GM13977 (cell line): ENCODE measurements around the gene SDCBP2.

ENCODE experiments used
- DNase-seq: peaks from one replicate; pipeline ENCODE4 v3.0.0; 2012; ENCODE audit warnings: low spot score
- CTCF ChIP-seq: IDR thresholded peaks from 2 replicates; pipeline ENCODE4 v1.5.1; 2012; ENCODE audit warnings: mild to moderate bottlenecking, control low read depth; ENCODE audit not compliant: insufficient read depth; ENCODE audit errors: extremely low read depth, missing control alignments
- in situ Hi-C: fragments of 300-500 bp; cut with MboI; formaldehyde crosslinking; loops from one replicate; pipeline ENCODE4 v1.12.0; 2022; ENCODE audit warnings: low sequenced_read_pairs, low pct_unique_long_range_greater_than_20kb, mixed read lengths, inconsistent platforms; ENCODE audit not compliant: unreplicated experiment

The SDCBP2 gene

GRCh38 chr20:1336699-1337367, 7.9 kb upstream of the SDCBP2 start:
- in situ Hi-C loops: no loop called here
- TF ChIP-seq CTCF: no peak
- no peak for DNase-seq

GRCh38 chr20:1335961-1336698, 7.2 kb upstream of the SDCBP2 start:
- no peak for DNase-seq
- in situ Hi-C loops: no loop called here

GRCh38 chr20:1334761-1335160, 5.8 kb upstream of the SDCBP2 start:
- in situ Hi-C loops: no loop called here
- no peak for DNase-seq
- TF ChIP-seq CTCF: no peak

More at GRCh38 chr20:1335961-1336698, 7.2 kb upstream of the SDCBP2 start:
- TF ChIP-seq CTCF: no peak

GRCh38 chr20:1334370-1334731, 5.4 kb upstream of the SDCBP2 start:
- in situ Hi-C loops: no loop called here
- no peak for TF ChIP-seq CTCF
- no peak for DNase-seq

GRCh38 chr20:1333462-1334369, 4.8 kb upstream of the SDCBP2 start:
- no peak for TF ChIP-seq CTCF
- in situ Hi-C loops: no loop called here
- no peak for DNase-seq

- TF ChIP-seq CTCF: no peak
- in situ Hi-C loops: no loop called here
- DNase-seq: no peak
These were observed 3.9 kb upstream of the SDCBP2 start for GRCh38 chr20:1332749-1333300.
